Naive B cell (primary cell): ENCODE results near the gene MT3. TPM values are rescaled to one million over a fixed set of nuclear protein-coding genes. Genes with fewer than 3 reads are reported as not detected.

ENCODE experiments used
- ATAC-seq, 2 donors: fragments of 150-1000 bp; cut with Tn5 transposase; 2 replicates each; pipeline ENCODE4 v1.10.0; 2021; ENCODE audit warnings: low read depth in 2 of 2, mild to moderate bottlenecking in 2 of 2, moderate library complexity in 2 of 2
- DNase-seq: peaks from one replicate; pipeline ENCODE4 v3.0.0; 2022
- H3K27ac Mint-ChIP-seq, 6 donors: one replicate each; pipeline ENCODE4 v1.8.0; 2020 to 2022; ENCODE audit warnings: mild to moderate bottlenecking in 6 of 6, mixed read lengths in 6 of 6, moderate library complexity in 5 of 6, inconsistent platforms in 2 of 6
- H3K27me3 Mint-ChIP-seq, 3 donors: one replicate each; pipeline ENCODE4 v1.8.0; 2021 to 2022; ENCODE audit warnings: mixed read lengths in 3 of 3, mild to moderate bottlenecking in 1 of 3
- H3K36me3 Mint-ChIP-seq, 2 donors: one replicate each; pipeline ENCODE4 v1.8.0; 2020 to 2022; ENCODE audit warnings: mixed read lengths in 2 of 2, inconsistent platforms in 1 of 2, mild to moderate bottlenecking in 1 of 2
- H3K4me1 Mint-ChIP-seq, 3 donors: one replicate each; pipeline ENCODE4 v1.8.0; 2020 to 2022; ENCODE audit warnings: mixed read lengths in 3 of 3, inconsistent platforms in 1 of 3, mild to moderate bottlenecking in 1 of 3, moderate library complexity in 1 of 3
- H3K4me3 Mint-ChIP-seq, 8 donors: one replicate each; pipeline ENCODE4 v1.8.0; 2020 to 2022; ENCODE audit warnings: mild to moderate bottlenecking in 8 of 8, mixed read lengths in 8 of 8, moderate library complexity in 8 of 8, inconsistent platforms in 2 of 8
- H3K9me3 Mint-ChIP-seq, 7 donors: one replicate each; pipeline ENCODE4 v1.8.0; 2020 to 2022; ENCODE audit warnings: mixed read lengths in 7 of 7, mild to moderate bottlenecking in 5 of 7, inconsistent platforms in 2 of 7, moderate library complexity in 1 of 7
- polyA plus RNA-seq, 6 donors: library from polyadenylated mRNA; unstranded; fragments of 300-500 nt; fragmentation: Illumina TruSeq; gene quantifications; one replicate each; pipeline ENCODE4 v1.2.3, GENCODE V29; 2021; ENCODE audit warnings: low read depth in 6 of 6

Gene MT3
- polyA plus RNA-seq: not detected

- no peak for DNase-seq
- peaks cover 52 to 80% (median 67%) of the 10 kb centered on the region in 3 donors for H3K27me3 Mint-ChIP-seq
- peak within 1 kb of the TSS in 6 of 8 donors; percentile 22 to 74 (median 54) for H3K4me3 Mint-ChIP-seq
Measured at GRCh38 chr16:56589141-56590039, at the start of gene MT3. Gene MT3 (plus strand): TSS chr16:56589528. CDS start chr16:56589591, 63 bp downstream.

GRCh38 chr16:56539656-56540055 lies 49.7 kb upstream of the MT3 start:
- no peak for ATAC-seq
- no peaks in the 10 kb centered on the region for H3K36me3 Mint-ChIP-seq
- peaks cover 40 to 56% (median 48%) of the 10 kb centered on the region in 3 donors for H3K27me3 Mint-ChIP-seq
- H3K4me3 Mint-ChIP-seq: no peak overlapping the region
- H3K27ac Mint-ChIP-seq: no peak overlapping the region
- H3K4me1 Mint-ChIP-seq: peaks cover 0 to 4% (median 0%) of the 10 kb centered on the region in 3 donors
- DNase-seq: no peak
- H3K9me3 Mint-ChIP-seq: peaks cover 0 to 2% (median 0%) of the 10 kb centered on the region in 7 donors

More at GRCh38 chr16:56589141-56590039, at the start of gene MT3:
- Mint-ChIP-seq H3K9me3 (peaks cover 0 to 15% (median 4%) of the 10 kb centered on the region in 7 donors), H3K27ac (no peak within 1 kb of the TSS), H3K4me1 (peaks cover 12 to 16% (median 16%) of the 10 kb centered on the region in 3 donors), H3K36me3 (no peaks in the 10 kb centered on the region)
- ATAC-seq: peak in 1 of 2 donors; percentile 23

- H3K4me1 Mint-ChIP-seq: peaks cover 0 to 4% (median 0%) of the 10 kb centered on the region in 3 donors
- DNase-seq (no peak), ATAC-seq (no peak)
- H3K36me3 Mint-ChIP-seq: no peaks in the 10 kb centered on the region
- H3K27me3 Mint-ChIP-seq: peaks cover 30 to 41% (median 32%) of the 10 kb centered on the region in 3 donors
- no peak overlapping the region for H3K27ac Mint-ChIP-seq
- no peak overlapping the region for H3K4me3 Mint-ChIP-seq
- peaks cover 0 to 2% (median 0%) of the 10 kb centered on the region in 7 donors for H3K9me3 Mint-ChIP-seq
Measured at GRCh38 chr16:56542039-56542438, 47.3 kb upstream of the MT3 start.

- H3K36me3 Mint-ChIP-seq: no peaks in the 10 kb centered on the region
- no peaks in the 10 kb centered on the region for H3K9me3 Mint-ChIP-seq
- H3K4me3 Mint-ChIP-seq: peak overlapping the region in 1 of 8 donors; percentile 25
- DNase-seq (no peak), ATAC-seq (no peak)
- peaks cover 4 to 16% (median 10%) of the 10 kb centered on the region in 3 donors for H3K4me1 Mint-ChIP-seq
- H3K27me3 Mint-ChIP-seq: peaks cover 5 to 9% (median 6%) of the 10 kb centered on the region in 3 donors
- H3K27ac Mint-ChIP-seq: peak overlapping the region in 2 of 6 donors; percentile 23 to 94
Measured at GRCh38 chr16:56547120-56547948, 42.0 kb upstream of the MT3 start.

- peak overlapping the region in 1 of 8 donors; percentile 25 for H3K4me3 Mint-ChIP-seq
- H3K9me3 Mint-ChIP-seq: no peaks in the 10 kb centered on the region
- peaks cover under 1 to 7% (median 5%) of the 10 kb centered on the region in 3 donors for H3K27me3 Mint-ChIP-seq
- DNase-seq (no peak), ATAC-seq (no peak)
- H3K4me1 Mint-ChIP-seq: peaks cover 4 to 13% (median 10%) of the 10 kb centered on the region in 3 donors
- peak overlapping the region in 2 of 6 donors; percentile 23 to 94 for H3K27ac Mint-ChIP-seq
- H3K36me3 Mint-ChIP-seq: no peaks in the 10 kb centered on the region
Measured at GRCh38 chr16:56547949-56548567, 41.3 kb upstream of the MT3 start.

- no peak overlapping the region for H3K27ac Mint-ChIP-seq
- H3K9me3 Mint-ChIP-seq: no peaks in the 10 kb centered on the region
- ATAC-seq (no peak), DNase-seq (no peak)
- peaks cover 4 to 13% (median 10%) of the 10 kb centered on the region in 3 donors for H3K4me1 Mint-ChIP-seq
- peaks cover 8 to 10% (median 9%) of the 10 kb centered on the region in 3 donors for H3K27me3 Mint-ChIP-seq
- H3K36me3 Mint-ChIP-seq: no peaks in the 10 kb centered on the region
- no peak overlapping the region for H3K4me3 Mint-ChIP-seq
Measured at GRCh38 chr16:56549161-56549560, 40.2 kb upstream of the MT3 start.

DNA sequence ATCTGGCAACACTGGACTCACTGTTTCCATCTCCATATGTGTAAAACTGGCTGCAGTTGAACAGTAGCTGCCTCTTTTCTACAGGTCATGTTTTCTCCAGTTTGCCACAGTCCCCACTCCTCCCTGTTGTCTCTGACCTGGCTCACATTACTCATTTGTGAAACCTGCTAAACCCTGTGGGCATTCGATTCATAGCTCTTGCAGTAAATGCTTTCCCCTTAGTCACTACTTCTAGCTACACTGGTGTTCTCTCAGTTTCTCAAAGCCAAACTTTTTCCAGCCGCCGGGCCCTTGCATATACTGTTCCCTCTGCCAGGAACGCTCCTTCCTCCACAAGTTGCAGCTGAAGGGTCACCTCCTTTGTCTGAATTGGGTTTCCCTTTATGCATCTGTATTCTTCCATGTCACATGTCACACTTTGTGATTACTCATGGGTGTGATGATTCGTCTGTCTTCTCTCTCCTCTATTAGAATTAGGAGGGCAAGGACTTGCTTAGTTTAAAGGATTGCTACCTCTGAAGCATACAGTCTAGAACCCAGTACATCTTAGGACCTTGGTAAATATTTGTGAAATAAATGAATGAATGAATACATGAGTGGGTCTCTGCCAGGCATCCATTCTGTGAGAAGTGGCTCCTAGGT lies 39.5 kb upstream of the MT3 start:
- no peaks in the 10 kb centered on the region for H3K9me3 Mint-ChIP-seq
- H3K36me3 Mint-ChIP-seq: no peaks in the 10 kb centered on the region
- peaks cover 4 to 13% (median 10%) of the 10 kb centered on the region in 3 donors for H3K4me1 Mint-ChIP-seq
- no peak for ATAC-seq
- no peak overlapping the region for H3K27ac Mint-ChIP-seq
- H3K4me3 Mint-ChIP-seq: no peak overlapping the region
- DNase-seq: no peak
- H3K27me3 Mint-ChIP-seq: peaks cover 9 to 14% (median 10%) of the 10 kb centered on the region in 3 donors

- no peak for DNase-seq
- Mint-ChIP-seq H3K4me1 (peaks cover 4 to 13% (median 10%) of the 10 kb centered on the region in 3 donors), H3K27me3 (peaks cover 9 to 21% (median 10%) of the 10 kb centered on the region in 3 donors), H3K36me3 (no peaks in the 10 kb centered on the region), H3K9me3 (no peaks in the 10 kb centered on the region), H3K4me3 (no peak overlapping the region), H3K27ac (no peak overlapping the region)
- no peak for ATAC-seq
Measured at GRCh38 chr16:56551796-56552738, 37.3 kb upstream of the MT3 start.

DNA sequence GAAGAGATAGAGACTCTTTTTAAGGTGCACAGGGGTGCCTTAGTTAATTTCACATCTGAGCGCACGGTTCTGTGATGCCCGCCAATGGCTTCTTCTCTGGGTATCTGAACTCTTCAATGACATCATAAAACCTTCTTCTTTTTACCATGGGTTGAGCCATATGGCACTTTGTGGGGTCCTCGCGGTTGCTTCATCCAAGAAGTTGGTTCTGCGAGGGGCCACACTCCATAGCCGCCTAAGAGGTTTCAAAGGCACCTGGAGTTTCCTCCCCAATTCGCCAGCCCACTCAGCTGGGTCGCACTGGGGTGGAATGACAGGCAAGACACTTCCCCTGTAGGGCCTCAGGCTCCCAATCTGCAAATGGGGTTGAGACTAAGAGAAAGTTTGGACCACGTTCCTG lies 34.9 kb upstream of the MT3 start:
- Mint-ChIP-seq H3K4me1 (no peaks in the 10 kb centered on the region), H3K36me3 (no peaks in the 10 kb centered on the region), H3K4me3 (no peak overlapping the region), H3K27me3 (peaks cover 15 to 29% (median 18%) of the 10 kb centered on the region in 3 donors), H3K9me3 (no peaks in the 10 kb centered on the region), H3K27ac (no peak overlapping the region)
- ATAC-seq: no peak
- no peak for DNase-seq

DNA sequence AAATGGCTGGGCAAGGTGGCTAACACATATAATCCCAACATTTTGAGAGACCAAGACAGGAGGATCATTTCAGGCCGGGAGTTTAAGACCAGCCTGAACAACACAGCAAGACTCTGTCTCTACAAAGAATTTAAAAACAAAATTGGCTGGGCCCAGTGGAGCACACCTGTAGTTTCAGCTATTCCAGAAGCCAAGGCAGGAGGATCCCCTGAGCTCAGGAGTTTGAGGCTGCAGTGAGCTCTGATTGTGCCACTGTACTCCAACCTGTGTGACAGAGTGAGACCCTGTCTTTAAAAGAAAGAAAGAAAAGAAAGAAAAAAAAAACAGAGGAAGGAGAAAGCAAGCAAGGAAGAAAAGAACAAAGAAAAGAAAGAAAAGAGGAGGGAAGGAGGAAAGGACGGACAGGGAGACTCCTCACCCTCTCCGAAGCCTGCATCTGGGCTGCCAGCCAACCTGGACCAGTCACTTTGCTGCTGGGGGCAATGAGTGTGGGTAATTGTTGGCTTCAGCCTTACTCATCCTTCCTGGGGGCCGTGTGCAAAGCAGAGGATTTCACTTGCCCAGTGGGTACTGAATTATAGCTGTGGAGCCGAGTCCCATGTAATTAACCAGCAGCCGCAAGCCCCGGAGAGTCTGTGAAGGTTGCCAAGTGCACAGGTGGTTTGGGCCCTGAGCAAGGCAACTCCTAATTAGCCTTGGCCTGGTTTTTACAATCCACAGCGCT lies 31.1 kb upstream of the MT3 start:
- Mint-ChIP-seq H3K4me1 (no peaks in the 10 kb centered on the region), H3K4me3 (no peak overlapping the region)
- no peak for ATAC-seq

GRCh38 chr16:56559109-56559508 lies 30.2 kb upstream of the MT3 start:
- Mint-ChIP-seq H3K4me3 (no peak overlapping the region), H3K36me3 (no peaks in the 10 kb centered on the region), H3K27me3 (peaks cover 26 to 50% (median 34%) of the 10 kb centered on the region in 3 donors), H3K27ac (no peak overlapping the region), H3K4me1 (no peaks in the 10 kb centered on the region), H3K9me3 (no peaks in the 10 kb centered on the region)
- ATAC-seq: no peak
- no peak for DNase-seq

More for the DNA sequence above, 31.1 kb upstream of the MT3 start:
- Mint-ChIP-seq H3K9me3 (no peaks in the 10 kb centered on the region), H3K36me3 (no peaks in the 10 kb centered on the region), H3K27ac (no peak overlapping the region), H3K27me3 (peaks cover 24 to 50% (median 35%) of the 10 kb centered on the region in 3 donors)
- no peak for DNase-seq
